ENCODE measurements around the gene OR1K1.
"Not testable (repeated sequence)": the region's sequence is repeated elsewhere in the genome, so short reads cannot be mapped to it uniquely, and the experiment has no call there.

OR1K1 gene

GRCh38 chr9:122800066-122801060 lies at the start of gene OR1K1:
Gene OR1K1, plus strand, starts transcription at chr9:122800123. Its CDS starts 0 bp downstream, at chr9:122800123.
- DNase-seq = no peak

DNA sequence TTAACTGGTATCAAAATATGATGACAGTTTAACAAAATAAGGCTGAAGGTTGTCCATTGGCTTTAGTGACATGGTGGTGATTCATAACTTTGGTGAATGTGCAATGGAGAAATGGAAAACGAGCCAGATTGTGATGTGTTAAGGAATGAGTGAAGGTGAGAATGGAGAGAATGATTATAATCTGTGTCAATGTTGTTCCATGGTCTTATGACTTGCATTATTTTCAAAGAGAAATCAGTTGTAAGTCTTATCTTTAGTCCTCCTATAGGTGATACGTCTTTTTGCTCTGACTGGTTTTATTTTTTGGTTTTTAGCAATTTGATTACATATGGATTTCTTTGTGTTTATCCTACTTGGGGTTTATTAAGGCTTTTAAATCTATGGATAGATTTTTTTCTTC lies 45.1 kb upstream of the OR1K1 start:
- DNase-seq = no peak

- DNase-seq = no peak
Observed at GRCh38 chr9:122767817-122768216, 32.1 kb upstream of the OR1K1 start.

GRCh38 chr9:122777052-122777451 lies 22.9 kb upstream of the OR1K1 start:
- DNase-seq = no peak

DNA sequence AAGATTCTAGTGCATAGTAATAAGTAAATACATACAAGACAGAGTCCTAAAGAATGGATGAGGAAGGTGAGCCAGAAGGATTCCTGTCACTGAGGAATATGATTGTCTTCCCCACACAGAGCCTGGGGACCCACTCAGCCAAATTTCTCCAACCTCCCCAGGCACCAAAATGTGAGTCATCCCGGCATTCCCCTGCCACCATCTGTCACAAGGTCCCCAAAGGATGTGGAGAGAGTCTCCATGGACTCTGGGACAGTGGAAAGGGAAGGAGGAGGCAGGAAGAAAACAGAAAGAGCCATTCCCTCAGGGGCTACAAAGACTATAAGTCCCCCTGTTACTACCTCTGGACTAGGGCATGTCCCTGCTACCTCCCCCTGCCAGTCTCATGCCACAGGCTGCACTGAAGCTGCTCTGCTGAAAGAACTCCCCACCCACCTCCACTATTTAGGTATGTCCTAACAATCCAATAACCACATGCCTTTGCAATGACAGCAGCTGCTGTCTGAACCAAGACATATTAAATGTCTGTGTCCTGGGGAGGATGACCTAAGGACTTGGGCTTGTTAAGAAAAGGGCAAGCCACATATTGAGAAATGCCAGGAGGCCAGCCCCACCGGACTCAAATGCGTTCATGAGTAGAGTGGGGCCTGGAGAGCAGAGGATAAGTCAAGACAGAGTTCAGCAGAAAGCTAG lies 21.8 kb upstream of the OR1K1 start:
- no peak for DNase-seq

DNA sequence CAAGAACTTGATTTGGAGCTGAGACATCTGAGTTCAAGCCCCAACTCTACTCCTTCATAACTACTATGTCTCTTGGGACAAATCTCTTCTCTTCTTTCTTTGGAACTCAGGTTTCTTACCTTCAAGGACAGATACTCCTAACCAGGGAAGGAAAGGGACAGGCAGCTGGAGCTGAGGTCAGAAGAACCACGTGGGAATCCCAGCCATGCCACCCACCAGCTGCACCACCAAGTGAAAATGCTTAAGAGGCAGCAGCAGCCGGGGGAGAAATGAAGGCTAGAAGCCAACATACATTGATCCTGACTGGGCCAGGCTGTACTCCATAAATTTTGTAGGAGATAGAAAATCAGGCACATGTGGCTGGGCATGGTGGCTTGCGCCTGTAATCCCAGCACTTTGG lies 20.7 kb upstream of the OR1K1 start:
- DNase-seq = no peak

GRCh38 chr9:122780026-122780425 lies 19.9 kb upstream of the OR1K1 start:
- DNase-seq = no peak

DNA sequence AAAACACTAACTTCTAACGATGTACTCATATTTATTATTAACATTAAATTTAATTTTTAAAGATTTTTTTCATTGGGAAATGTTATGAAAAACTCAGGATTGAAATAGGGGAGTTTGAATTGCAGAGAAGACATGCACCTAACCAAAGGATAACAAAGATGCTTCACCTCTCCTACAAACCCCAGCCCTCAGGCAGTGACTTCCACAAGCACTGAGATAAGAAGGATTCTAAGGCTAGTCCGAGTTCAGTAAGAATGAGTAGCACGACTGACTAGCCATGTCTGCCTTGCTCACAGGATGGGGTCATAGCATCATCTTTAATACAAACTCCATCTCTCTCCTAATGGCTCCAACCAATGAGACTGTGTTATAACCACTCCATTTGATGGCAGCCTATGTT lies 18.3 kb upstream of the OR1K1 start:
- DNase-seq = no peak

DNA sequence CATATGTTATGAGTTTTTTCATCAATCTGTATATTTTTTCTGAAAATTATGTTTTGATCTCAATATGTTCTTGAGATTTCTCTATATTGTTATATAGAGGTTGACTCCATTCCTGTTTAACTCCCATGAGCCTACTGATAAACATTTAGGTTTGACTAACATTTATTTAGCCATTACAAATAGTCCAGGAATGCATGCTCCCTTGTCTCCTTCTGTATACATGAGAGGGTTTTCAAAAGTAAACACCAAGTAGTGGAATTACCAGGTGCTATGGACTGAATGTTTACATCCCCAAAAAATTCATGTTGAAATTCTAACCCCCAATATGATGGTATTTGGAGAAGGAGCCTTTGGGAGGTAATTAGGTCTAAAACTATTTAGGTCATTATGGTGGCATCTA lies 14.7 kb upstream of the OR1K1 start:
- no peak for DNase-seq

GRCh38 chr9:122786338-122786737 lies 13.6 kb upstream of the OR1K1 start:
- no peak for DNase-seq

DNA sequence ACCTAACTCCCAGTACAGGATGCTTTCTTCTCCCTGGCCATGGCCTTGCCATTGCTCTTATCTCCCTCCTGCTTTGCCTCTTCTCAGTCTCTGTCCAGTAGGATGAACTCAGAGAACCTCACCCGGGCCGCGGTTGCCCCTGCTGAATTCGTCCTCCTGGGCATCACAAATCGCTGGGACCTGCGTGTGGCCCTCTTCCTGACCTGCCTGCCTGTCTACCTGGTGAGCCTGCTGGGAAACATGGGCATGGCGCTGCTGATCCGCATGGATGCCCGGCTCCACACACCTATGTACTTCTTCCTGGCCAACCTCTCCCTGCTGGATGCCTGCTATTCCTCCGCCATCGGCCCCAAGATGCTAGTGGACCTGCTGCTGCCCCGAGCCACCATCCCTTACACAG lies 11.1 kb upstream of the OR1K1 start, which contains the start of gene OR5C1:
OR5C1 (plus strand) TSS at position 103 of the 400 bp plus-strand sequence; CDS start at position 103, 0 bp downstream.
- DNase-seq = no peak

DNA sequence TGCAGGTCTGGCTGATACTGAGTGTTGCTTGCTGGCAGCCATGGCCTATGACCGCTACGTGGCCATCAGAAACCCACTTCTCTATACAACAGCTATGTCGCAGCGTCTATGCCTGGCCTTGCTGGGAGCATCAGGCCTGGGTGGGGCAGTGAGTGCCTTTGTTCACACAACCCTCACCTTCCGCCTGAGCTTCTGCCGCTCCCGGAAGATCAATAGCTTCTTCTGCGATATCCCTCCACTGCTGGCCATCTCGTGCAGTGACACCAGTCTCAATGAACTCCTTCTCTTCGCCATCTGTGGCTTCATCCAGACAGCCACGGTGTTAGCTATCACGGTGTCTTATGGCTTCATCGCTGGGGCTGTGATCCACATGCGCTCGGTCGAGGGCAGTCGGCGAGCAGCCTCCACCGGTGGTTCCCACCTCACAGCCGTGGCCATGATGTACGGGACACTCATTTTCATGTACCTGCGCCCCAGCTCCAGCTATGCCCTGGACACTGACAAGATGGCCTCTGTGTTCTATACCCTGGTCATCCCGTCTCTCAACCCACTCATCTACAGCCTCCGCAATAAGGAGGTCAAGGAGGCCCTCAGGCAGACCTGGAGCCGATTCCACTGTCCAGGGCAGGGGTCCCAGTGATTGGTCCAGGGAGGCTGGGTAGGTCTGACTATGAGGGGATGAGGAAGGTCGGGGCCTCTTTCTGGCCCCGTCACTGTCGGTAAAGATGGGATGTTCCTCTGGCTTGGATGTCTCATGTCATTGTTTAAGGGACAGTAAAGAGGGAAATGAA lies 10.5 kb upstream of the OR1K1 start:
- no peak for DNase-seq

- no peak for DNase-seq
Observed at GRCh38 chr9:122791872-122792669, 7.9 kb upstream of the OR1K1 start.

DNA sequence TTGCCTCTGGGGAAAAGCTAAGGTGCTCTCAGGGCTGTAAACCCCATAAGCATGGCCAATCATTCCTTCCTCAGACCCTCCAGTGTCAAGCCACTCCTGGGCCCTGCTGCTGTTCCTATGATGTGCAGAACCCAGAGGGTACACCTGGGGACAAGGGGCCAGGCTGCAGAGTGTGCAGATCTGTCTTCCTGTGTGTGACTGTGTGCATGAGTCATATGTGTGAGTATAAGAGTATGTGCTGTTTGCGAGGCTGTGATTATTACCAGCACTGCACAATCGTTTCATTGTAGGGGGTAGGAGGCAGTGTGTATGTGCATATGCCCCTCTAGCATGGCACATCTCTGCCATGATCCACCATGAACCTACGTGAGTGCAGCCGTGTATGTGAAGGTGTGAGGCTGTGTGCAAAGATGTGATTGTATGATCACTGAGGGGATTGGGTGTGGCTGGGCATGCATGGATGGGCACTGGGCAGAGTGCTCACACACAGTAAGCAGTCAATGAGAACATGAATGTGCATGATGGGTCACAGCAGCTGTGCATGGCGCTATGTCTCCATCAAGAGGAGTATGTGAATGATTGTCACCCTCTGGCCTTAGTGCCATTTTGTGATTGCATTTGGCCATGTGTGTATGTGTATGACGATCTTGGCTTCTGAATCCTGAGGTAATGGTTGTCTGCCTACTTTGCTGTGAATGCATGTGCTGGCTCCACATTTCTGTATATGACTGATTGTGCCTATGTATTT lies 2.4 kb upstream of the OR1K1 start:
- DNase-seq = no peak

GRCh38 chr9:122806661-122807060 lies 6.7 kb downstream of the OR1K1 start:
- no peak for DNase-seq

DNA sequence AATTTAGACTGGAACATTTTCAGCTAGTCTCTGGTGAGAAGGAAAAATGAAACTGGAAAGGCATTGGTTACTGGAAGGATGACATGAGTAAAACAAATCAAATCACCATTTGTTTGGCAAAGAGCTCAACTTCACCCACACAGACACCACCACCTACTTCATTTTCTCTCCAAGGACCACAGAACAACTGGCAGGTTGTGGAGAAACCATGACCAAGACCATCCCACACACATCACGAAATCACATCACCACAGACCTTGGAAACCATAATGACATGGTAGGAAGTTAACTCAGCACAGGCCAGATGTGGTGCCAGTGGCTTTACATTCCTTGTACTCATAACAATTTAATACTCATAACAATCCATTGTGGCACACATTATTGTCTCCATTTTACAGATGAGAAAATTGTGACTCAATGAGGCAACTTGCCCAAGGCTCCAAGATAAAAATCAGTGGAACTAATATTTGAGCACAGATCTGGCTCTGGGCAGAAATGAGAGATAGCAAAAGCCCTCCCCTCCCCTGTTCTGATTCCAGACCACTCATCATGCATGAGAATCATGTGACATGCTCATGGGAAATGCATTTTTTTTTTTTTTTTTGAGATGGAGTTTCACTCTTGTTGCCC lies 7.5 kb downstream of the OR1K1 start:
- no peak for DNase-seq

DNA sequence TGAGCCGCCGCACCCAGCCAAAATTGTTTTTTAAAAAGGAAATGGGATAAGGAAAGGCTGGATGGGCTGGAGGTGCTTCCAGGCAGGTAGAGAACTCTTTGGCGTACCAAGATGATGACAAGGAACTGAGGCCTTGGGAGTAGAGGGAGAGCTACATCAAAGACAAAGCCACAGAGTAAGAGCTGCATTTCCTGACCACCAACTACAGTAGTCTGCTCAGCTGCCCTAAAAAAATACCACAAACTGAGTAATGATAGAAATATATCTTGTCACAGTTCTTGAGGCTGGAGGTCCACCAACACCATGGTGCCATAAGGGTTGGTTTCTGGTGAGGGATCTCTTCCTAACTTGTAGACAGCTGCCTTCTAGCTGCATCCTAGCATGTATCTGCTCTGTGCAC lies 8.2 kb downstream of the OR1K1 start:
- no peak for DNase-seq

- not testable (repeated sequence) for DNase-seq
Observed at GRCh38 chr9:122809261-122809660, 9.3 kb downstream of the OR1K1 start.

DNA sequence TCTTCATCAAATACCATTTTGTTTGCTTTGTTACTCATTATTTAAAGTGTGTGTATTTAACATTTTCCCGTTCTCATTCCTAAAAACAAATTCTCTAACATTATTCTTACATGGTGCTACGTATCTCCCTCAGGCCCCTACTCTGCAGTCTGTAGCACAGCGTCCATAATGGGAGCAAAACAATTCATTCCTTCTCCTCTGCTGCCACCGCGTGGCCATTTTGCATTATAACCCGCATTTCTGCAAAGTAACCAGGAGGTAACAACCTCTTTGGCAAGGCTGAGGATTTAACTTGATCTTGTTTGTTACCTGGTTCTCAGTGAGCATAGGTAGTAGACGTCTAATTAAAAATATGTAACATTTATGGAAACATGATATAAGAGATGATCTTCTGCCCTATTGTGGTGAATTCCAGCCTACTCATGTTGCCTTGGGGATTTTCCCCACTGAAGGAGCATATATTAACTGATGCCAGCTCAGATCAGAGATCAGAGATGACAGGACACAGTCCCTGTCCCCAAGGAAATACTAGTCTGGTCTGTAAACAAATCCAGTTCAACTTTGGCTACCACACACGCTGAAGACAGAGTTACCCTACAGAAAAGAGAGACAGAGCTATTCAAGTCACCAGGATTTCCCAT lies 10.5 kb downstream of the OR1K1 start:
- peak; percentile 76 for DNase-seq

DNA sequence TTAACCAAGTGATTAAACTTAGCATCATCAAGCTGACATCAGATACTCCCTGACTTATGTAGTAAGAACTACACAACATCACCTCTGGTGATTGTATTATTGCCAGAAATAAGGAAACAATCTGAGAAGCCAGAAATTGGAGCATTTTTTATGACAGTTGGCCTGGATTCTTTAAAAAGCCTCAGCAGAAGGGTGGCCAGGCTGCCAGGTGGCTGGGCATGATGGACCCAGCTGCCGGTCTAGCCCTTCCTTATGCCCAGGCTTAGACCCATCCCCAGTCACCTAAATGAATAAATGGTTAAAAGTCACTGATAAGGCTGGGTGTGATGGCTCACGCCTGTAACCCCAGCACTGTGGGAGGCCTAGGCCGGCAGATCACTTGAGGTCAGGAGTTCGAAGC lies 12.8 kb downstream of the OR1K1 start:
- no peak for DNase-seq
